Inferior parietal cortex (tissue), 1 donor: Measurements from ENCODE around the gene FBXL20.
A peak's percentile ranks its signal among the peaks of the same experiment; 100 is the strongest.
"Not testable (repeated sequence)": the region's sequence is repeated elsewhere in the genome, so short reads cannot be mapped to it uniquely, and the experiment has no call there.

Experiments
- DNase-seq: peaks from one replicate; pipeline ENCODE4 v3.0.0-alpha.2; 2016; ENCODE audit errors: extremely low spot score

Gene FBXL20, protein sequence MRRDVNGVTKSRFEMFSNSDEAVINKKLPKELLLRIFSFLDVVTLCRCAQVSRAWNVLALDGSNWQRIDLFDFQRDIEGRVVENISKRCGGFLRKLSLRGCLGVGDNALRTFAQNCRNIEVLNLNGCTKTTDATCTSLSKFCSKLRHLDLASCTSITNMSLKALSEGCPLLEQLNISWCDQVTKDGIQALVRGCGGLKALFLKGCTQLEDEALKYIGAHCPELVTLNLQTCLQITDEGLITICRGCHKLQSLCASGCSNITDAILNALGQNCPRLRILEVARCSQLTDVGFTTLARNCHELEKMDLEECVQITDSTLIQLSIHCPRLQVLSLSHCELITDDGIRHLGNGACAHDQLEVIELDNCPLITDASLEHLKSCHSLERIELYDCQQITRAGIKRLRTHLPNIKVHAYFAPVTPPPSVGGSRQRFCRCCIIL

DNA sequence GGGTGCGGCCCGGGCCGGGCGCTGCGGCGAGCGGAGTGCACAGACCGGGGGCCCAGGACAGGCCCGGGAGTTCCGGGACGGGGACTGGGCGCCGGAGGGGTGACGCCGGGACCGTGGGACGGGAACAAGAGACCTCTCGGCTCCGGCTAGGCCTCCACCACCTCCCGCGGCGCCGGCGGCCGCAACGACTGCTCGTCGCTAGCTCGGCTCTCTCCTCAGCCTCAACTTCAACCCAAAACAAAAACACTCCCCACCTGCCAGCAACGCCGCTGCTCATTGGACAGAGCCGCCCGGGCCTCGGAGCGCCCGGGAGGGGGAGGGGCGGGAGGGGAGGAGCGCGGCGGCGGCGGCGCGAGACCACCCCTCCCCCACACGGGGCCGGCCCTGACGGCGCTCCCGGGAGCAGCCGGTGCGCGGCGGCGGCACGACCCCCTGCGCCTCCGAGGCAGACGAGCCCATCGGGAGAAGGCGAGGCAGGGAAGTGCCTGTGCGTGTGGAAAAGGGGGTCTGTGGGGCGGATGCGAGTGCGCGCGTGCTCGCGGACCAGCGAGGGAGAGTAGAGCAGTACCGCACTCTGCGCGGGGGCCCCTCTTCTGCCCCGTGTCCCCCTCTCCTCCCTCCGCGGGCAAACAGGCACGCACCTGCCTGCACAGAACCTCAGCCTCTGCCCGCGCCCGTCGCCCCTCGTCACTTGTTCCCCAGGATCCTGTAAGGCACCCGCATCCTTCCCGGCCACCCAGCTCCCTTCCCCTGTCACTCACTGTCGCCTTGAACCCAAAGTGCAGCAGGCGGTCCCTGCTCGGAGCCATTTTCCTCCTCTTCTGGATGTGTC lies at the start of gene FBXL20:
Gene FBXL20, minus strand, starts transcription at position 215 of the 832 bp plus-strand sequence. CDS start 224 bp downstream, outside the sequence.
- DNase-seq: peak; percentile 88

DNA sequence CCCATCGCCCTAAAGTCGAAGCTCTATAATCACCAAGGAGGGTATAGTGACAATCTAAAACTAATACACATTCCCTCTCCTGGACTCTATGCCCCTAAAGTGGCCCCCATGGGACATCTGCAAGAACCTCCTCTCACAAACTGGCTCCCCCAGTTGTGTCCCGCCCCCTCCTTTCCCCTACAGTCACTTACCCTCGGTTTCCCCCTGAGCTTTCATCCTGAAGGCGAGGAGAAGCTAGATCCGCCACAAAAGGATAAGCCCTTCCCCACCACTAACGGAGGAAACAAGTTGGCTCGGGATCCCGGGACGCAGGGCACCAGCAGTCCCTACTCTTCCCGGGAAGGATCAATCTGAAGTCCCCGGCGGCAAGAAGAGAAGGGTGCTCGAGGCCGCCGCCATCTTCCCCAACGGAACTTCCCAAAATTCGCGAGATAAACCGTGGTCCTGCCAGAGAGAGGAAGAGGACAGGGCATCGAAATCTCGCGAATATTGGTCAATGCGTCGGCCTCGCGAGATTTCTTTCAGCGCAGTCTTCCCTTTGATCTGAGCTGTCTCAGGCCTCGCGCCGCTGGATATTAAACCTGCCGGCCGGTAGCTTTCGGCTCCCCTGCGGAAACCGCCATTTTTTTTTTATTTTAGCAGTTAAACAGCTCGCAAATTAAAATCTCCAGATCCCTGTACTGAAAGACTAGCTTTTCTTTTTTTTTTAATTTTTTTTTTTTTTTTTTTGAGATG lies 49.6 kb upstream of the FBXL20 start, which contains the start of gene MED1:
Gene MED1, minus strand, starts transcription at position 417 of the 735 bp plus-strand sequence. Its CDS starts 201 bp downstream, at position 216.
- DNase-seq: peak; percentile 94

DNA sequence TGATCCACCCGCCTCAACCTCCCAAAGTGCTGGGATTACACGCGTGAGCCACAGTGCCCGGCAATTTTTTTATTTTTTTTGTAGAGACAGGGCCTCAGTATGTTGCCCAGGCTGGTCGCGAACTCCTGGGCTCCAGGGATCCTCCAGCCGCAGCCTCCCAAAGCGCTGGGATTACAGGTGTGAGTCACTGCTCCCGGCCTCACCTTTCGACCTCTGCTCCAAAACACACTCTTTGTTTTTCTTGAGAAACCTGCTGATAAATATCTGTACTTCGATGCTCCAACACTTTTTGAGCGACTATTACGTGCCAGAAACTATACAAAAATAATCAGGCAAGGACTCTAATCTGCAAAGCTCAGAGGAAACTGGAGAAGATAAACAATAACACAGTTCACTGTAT lies 48.6 kb upstream of the FBXL20 start:
- DNase-seq: no peak

DNA sequence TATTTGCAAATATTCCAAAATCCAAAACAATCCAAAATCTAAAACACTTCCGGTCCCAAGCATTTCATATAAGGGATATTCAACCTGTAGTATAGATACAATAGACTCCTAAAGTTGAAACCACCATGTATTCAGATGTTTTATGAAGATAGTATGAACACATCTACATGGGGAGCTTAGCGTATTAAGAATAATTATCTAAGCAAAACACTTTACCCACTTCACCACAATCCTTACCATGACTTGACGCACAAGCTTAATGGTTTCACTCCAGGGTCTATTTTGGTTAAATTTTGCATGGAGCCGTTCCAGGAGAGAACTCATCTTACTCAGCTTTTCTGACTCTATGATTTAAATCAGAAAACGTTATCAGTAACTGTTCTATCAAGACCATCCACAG lies 46.1 kb upstream of the FBXL20 start:
- no peak for DNase-seq

DNA sequence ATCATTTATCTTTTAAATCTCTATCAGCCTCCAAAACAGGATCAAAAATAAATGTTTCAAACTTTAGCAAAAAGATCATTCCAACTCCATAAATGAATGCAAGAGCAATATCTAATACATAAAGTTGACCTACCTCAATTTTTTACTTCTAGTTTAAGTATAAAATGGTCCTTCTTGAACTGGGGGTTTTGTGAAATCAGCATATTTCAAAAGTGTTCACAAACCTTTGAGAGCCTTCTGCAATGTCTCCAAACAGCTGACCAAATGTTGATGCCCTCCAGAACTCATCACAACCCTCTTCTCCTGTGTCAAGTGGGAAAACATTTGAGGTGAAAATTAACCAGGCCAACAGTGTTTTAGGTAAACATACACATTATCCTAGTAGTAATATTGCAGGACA lies 41.9 kb upstream of the FBXL20 start:
- no peak for DNase-seq

DNA sequence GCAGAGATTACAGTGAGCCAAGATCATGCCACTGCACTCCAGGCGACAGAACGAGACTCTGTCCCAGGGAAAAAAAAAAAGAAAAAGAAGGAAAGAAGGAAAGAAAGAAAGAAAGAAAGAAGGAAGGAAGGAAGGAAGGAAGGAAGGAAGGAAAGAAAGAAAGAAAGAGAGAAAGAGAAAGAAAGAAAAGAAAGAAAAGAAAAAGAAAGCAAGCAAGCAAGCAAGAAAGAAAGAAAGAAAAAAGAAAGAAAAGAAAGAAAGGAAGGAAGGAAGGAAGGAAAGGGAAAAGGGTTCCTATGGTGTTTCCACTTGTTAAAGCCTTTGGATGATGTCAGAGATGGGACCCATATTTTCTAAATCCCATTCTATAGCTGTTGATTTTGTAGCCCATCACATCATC lies 38.4 kb upstream of the FBXL20 start:
- not testable (repeated sequence) for DNase-seq

DNA sequence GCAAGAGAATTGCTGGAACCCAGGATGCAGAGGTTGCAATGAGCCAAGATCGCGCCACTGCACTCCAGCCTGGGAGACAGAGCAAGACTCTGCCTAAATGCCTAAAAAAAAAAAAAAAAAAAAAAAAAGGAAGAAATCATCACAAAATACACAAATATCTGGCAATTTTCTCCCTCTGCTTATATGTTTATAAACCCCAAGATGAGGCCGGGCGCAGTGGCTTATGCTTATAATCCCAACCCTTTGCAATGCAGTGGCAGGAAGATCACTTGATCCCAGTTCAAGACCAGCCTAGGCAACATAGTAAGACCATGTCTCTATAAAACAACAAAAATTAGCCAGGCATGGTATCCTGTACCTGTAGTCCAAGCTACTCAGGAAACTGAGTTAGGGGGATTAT lies 28.2 kb upstream of the FBXL20 start:
- no peak for DNase-seq

DNA sequence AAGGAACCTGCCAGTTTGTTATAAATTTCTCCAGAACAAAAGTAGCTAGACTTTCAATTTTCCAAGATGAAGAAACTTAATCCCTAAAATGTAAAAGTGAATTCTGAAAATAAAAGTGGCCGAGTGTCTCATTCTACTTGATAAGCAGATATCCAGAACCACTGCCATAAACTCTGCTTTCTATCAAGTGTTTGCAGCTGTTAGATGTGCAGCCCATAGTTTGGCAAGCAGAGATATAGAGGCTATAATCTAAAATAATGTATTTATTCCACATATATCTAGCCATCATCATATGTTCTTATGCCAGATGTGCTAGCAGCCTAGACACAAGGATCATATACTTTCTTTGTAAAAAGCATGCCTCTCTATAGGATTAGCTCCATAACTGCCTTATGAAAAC lies 14.7 kb upstream of the FBXL20 start:
- no peak for DNase-seq

DNA sequence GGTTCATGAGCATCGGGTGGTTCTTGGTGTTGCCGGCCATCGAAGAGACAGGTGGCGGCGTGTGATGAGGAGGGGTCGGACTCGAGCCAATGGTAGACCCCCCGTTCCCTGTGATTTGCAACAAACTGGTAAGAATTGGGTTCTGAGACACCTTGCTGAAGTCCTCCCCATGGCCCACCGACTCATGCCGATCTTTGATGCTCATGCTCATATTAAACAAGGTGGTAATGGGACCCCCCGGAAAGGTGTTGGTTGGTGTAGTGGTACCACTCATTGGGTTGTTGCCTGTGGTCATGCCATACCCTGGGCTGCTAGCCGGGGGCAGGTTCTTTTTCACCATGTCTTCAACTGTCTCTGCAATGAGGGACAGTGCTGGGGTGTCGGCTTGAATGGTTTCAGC lies 8.9 kb upstream of the FBXL20 start:
- no peak for DNase-seq

DNA sequence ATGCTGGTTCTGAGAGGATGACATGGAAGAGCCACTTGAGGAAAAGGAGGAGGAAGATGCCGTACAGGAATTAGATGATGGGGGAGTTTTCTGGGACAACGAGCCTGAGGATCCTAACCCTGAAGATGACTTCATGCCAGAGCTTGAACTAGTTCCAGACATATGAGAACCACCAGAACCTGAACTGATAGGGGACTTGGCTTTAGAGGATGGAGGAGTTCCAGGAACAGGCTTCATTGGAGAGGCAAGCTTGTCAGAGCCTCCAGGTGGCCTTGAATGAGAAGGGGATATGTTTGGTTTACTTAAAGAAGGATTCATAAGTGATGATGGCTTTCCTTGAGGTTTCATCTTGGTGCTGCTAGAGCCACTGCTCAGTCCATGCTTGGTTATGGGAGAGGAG lies 6.9 kb upstream of the FBXL20 start:
- DNase-seq: no peak

DNA sequence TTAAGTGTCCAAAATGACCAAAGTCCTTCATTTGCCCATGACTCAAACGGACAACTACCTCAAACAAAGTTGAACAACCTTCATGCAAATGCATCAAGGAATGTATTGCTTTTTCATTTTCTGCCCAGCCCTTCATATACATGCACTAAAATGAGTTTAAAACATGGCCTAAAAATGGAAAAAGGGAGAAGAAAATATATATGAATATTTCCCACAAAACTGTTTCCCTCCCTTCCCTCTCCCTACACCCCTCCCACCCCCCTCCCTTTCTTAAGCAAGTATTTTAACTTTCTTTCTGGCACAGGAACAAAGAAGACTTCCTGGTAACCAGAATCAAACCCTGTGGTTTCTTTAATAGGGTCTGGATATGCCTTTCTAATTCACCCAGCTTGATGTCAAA lies 5.5 kb upstream of the FBXL20 start:
- DNase-seq: no peak

DNA sequence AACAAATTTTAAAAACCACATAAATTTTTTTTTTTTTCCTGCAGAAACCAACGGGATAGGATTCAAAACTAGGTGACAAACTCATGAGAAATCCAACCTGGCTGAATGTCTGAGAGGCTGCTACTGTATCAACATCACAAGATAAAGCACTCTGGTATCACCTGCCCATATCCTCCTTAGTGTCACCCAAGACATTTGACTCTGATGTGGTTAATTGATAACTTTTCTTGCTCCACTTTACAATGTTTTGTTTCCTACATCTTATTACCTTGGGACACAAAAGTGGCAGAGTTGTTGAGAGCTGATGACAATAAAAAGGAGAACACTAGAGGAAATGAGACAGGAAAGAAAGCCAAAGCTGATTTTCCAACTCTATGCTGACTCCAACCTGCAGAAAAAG lies 4.0 kb upstream of the FBXL20 start:
- DNase-seq: no peak

DNA sequence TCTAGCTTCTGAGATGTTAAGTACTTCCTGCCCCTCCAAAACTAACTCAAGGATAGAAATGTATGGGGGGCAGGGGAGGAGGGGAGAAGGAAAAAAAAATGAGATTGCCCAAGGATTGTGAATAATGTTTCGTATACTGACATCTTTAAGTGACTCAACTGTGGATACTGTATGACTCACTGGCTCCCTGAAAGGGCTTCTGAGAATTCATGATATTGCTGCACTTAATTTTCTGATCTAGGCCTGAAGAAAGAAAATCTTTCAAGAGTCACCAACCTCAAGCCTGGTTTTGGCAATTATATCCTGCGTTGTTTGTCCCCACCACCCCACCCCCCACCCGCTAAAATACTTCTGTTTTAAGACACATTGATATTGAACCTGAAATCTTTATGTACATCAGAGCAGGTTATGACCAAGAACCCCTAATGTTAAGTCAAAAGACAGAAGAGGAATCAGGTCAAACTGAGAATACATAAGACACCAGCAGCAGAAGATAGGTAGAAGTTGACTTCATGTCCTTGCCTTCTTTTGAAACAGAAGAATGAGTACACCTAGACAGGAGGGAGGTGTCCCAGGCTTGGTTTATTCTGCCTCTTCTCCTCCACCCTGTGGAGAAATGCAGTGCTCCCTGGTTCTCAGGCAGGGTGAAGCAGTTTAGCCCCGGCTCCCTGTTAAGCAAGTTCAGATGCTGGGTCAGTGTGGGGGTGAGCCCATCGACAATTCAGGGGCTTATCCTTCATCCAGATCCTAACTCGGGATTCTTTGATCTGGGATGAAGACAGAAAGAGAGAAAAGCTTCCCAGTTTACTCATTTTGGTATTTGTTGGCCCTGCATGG lies 3.3 kb upstream of the FBXL20 start:
- no peak for DNase-seq

DNA sequence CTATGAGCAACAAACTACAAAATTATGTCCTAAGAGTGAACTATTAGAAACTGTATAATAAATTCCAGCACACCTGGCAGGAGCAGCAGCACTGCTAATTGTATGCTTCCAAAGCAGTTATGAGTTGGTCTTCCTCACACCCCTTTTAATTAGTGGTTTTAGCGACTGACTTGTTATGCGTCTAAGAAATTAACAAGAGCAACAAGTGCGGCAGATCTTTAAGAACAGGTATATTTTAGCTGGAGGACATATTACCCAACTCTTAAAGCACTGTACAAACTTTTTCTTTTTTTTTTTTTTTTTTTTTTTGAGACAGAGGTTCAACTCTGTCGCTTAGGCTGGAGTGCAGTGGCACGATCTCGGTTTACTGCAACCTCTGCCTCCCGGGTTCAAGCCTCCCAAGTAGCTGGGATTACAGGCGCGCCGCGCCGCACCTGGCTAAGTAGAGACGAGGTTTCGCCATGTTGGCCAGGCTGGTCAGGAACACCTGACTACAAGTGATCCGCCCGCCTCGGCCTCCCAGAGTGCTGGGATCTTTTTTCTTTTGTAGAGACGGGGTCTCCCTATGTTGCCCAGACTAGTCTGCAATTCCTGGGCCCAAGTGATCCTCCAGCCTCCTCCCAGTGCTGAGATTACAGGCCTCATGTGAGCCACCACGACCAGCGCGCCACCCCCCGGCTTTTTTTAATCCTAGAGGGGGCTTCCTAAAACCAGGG lies 1.6 kb upstream of the FBXL20 start:
- DNase-seq: no peak

DNA sequence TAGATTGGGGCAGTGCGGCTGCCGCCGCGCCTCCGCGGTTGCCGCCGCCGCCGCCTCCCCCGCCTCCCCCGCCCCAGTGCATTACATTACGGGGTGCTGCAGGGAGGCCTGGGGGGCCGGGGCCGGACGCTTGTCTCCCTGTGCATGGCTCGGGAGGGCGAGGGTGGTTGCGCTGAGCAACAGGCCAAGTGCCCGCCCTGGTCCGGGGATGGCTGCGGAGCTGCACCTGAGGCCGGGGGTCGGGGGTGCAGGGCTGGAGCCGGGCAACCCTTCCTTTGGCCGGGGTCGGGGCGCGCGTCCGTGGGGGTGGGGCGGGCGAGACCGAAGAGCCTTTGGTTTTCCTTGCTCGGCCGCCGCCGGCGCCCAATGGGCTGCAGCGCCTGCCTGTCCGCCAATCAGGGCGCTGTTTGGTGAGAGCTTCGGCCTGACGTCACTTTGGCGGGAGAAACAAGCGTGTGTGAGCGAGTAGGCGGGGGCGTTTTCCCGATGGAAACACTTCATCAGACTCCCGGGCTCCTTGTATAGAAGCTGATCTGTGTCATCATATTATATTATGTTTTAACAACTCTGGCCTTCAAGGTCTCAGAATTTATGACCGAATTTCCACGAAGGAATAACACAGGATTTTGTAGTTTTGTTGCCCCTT lies 941 bp upstream of the FBXL20 start:
- DNase-seq: peak; percentile 94

DNA sequence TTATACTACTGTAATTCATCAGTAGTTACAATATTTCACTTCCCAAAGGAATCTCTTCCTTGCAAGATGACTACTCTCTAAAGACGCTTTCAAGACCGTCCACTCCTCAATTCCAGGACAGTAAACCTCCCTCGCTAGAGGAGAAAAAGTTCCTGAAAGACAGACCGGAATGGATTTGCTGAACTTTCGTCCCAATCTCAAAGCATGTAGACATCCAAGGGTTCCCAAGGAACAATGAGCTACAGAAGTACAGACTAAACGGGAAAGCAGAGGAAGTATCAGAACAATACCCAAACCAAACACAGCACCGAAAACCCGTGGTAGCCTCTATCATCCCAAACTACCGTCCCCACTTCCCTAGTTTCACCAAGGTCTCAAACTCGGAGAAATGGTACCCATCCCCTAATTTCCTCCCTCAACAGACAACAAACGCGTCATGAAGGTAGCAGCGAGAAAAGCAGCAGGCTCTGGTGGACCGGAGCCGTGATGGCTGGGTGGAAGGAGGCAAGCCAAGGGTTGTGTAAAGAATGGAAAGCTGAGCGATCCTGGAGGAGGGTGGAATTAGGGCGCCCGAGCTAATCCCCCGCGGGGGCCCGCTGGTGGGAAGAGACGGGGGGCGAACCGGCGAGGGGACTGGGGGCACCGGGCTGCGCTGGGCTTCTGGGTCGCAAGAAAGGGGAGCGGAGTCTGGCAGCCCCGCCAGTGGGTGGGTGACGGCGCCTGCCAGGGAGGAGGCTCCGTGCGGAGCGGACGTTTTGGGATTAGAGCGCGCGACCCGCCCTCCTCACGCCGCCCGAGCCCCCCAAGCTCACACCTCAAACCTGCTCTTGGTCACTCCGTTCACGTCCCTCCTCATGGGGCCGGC lies 647 bp downstream of the FBXL20 start:
- no peak for DNase-seq

DNA sequence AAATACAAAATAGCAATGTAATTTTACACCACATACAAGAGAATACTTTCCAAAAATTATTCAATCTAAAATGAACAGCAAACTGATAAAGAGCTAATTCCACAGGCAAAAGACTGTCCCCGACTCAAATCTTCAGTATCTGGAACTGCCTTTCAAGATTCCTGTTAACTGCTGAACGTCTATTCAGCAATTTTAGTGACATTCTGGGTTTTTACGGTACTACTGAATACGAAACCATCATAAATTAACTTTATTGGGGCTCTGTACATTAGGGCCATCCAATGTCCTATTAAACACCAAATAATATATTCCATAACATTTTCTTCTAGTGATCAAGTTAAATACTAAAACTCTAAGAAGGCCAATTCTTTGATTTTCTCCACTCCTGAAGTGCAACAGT lies 1.6 kb downstream of the FBXL20 start:
- DNase-seq: no peak

DNA sequence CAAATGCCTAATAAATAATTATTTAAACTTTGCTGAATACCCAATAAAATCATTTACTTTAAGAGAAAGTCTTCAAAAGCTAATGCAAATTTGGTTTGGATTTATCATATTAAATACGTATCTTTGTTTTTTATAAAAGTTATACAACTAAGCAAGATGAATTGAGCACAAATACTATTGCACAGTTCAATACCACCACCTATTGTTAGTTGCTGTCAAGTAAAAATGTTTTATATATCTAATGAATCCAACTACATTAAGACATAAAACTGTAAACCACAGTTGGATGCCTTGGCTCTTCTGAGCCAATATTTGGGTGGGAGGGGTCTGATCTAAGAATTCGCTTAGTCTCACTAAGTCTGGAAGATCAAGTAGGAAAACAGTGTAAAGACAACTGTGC lies 7.7 kb downstream of the FBXL20 start:
- DNase-seq: no peak

DNA sequence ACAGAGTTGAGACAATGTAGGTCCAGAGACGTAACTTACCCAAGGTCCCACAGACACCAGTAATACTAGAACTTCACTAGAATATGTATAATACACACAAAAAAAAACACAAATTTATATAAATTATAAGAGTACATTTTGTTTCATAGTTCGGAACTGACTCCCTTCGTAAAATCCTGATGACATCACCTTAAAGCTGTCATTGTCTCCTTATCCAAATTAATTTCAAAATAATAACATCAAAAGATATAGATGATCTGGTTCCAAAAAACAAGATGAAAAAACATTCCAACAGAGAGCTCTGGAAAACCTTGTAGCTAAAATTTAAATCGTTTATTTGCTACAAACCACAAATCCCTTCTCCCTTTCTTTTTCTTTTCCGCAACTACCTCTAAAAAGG lies 10.0 kb downstream of the FBXL20 start:
- DNase-seq: no peak
